Duodenal mucosa (tissue), 2 donors: Measurements from ENCODE around the gene PACSIN2.

ENCODE experiments used
- H3K27ac ChIP-seq: one replicate; pipeline ENCODE4 v1.7.0; 2013; ENCODE audit warnings: low read depth, low read length
- H3K27me3 ChIP-seq, 2 donors: one replicate each; pipeline ENCODE4 v1.7.0; 2013; ENCODE audit warnings: low read length in 2 of 2, control low read depth in 1 of 2; ENCODE audit not compliant: insufficient read depth in 2 of 2, control insufficient read depth in 1 of 2
- H3K36me3 ChIP-seq, 2 donors: one replicate each; pipeline ENCODE4 v1.7.0; 2013; ENCODE audit warnings: low read length in 2 of 2, control low read depth in 1 of 2; ENCODE audit not compliant: insufficient read depth in 2 of 2, control insufficient read depth in 1 of 2
- H3K4me1 ChIP-seq, 2 donors: one replicate each; pipeline ENCODE4 v1.7.0; 2013; ENCODE audit warnings: low read length in 2 of 2, control low read depth in 1 of 2; ENCODE audit not compliant: insufficient read depth in 2 of 2, control insufficient read depth in 1 of 2
- H3K4me3 ChIP-seq, 2 donors: one replicate each; pipeline ENCODE4 v1.7.0; 2013; ENCODE audit warnings: low read length in 2 of 2, low read depth in 1 of 2
- H3K9ac ChIP-seq, 2 donors: one replicate each; pipeline ENCODE4 v1.7.0; 2013; ENCODE audit warnings: low read length in 2 of 2, low read depth in 1 of 2
- H3K9me3 ChIP-seq, 2 donors: one replicate each; pipeline ENCODE4 v1.7.0; 2013; ENCODE audit warnings: low read length in 2 of 2, control low read depth in 1 of 2; ENCODE audit not compliant: control insufficient read depth in 1 of 2

Gene PACSIN2

GRCh38 chr22:42857845-42858481 lies 157.0 kb downstream of the PACSIN2 start:
- Histone ChIP-seq H3K27ac (no peak overlapping the region), H3K4me3 (no peak overlapping the region)

GRCh38 chr22:42856865-42857704 lies 157.9 kb downstream of the PACSIN2 start, which contains the start of gene ARFGAP3:
Gene ARFGAP3 (minus strand): TSS chr22:42857273. CDS start chr22:42857182, 91 bp downstream.
- Histone ChIP-seq H3K36me3 (no peaks in the 10 kb centered on the region), H3K27me3 (no peaks in the 10 kb centered on the region), H3K27ac (peak within 1 kb of the TSS; percentile 97), H3K4me1 (peaks cover 5 to 8% of the 10 kb centered on the region in 2 donors), H3K9ac (peak within 1 kb of the TSS; percentile 85 to 88), H3K4me3 (peak within 1 kb of the TSS; percentile 91 to 95), H3K9me3 (no peaks in the 10 kb centered on the region)

More at GRCh38 chr22:42857845-42858481, 157.0 kb downstream of the PACSIN2 start:
- no peaks in the 10 kb centered on the region for H3K36me3 ChIP-seq
- H3K9ac ChIP-seq = no peak overlapping the region
- peaks cover 5 to 8% of the 10 kb centered on the region in 2 donors for H3K4me1 ChIP-seq
- H3K27me3 ChIP-seq = no peaks in the 10 kb centered on the region
- H3K9me3 ChIP-seq = no peaks in the 10 kb centered on the region

- H3K27me3 ChIP-seq = no peaks in the 10 kb centered on the region
- no peaks in the 10 kb centered on the region for H3K36me3 ChIP-seq
- H3K9me3 ChIP-seq = no peaks in the 10 kb centered on the region
- peak overlapping the region; percentile 91 to 95 for H3K4me3 ChIP-seq
- H3K4me1 ChIP-seq = peaks cover 5 to 8% of the 10 kb centered on the region in 2 donors
- H3K27ac ChIP-seq = peak overlapping the region; percentile 97
- H3K9ac ChIP-seq = peak overlapping the region; percentile 85 to 88
Measured at GRCh38 chr22:42856179-42856864, 158.6 kb downstream of the PACSIN2 start.

GRCh38 chr22:42855721-42856120 lies 159.2 kb downstream of the PACSIN2 start:
- Histone ChIP-seq H3K27me3 (no peaks in the 10 kb centered on the region), H3K9ac (peak overlapping the region; percentile 85 to 88), H3K9me3 (no peaks in the 10 kb centered on the region), H3K4me1 (peaks cover 5 to 8% of the 10 kb centered on the region in 2 donors), H3K4me3 (peak overlapping the region; percentile 91 to 95), H3K36me3 (no peaks in the 10 kb centered on the region), H3K27ac (no peak overlapping the region)

GRCh38 chr22:42855211-42855610 lies 159.7 kb downstream of the PACSIN2 start:
- Histone ChIP-seq H3K27me3 (no peaks in the 10 kb centered on the region), H3K9ac (no peak overlapping the region), H3K9me3 (no peaks in the 10 kb centered on the region), H3K4me3 (no peak overlapping the region), H3K4me1 (peaks cover 5 to 8% of the 10 kb centered on the region in 2 donors), H3K27ac (no peak overlapping the region), H3K36me3 (no peaks in the 10 kb centered on the region)

GRCh38 chr22:42848941-42849550 lies 165.9 kb downstream of the PACSIN2 start:
- no peaks in the 10 kb centered on the region for H3K9me3 ChIP-seq
- H3K9ac ChIP-seq = no peak overlapping the region
- H3K4me1 ChIP-seq = peaks cover 0 to 4% of the 10 kb centered on the region in 2 donors
- no peaks in the 10 kb centered on the region for H3K27me3 ChIP-seq
- H3K36me3 ChIP-seq = peaks cover 3 to 15% of the 10 kb centered on the region in 2 donors
- H3K27ac ChIP-seq = no peak overlapping the region
- H3K4me3 ChIP-seq = no peak overlapping the region

GRCh38 chr22:42847110-42847509 lies 167.8 kb downstream of the PACSIN2 start:
- Histone ChIP-seq H3K4me1 (peaks cover 10 to 14% of the 10 kb centered on the region in 2 donors), H3K36me3 (peaks cover 3 to 32% of the 10 kb centered on the region in 2 donors), H3K27me3 (no peaks in the 10 kb centered on the region), H3K9ac (no peak overlapping the region), H3K9me3 (no peaks in the 10 kb centered on the region), H3K4me3 (no peak overlapping the region), H3K27ac (no peak overlapping the region)

- no peaks in the 10 kb centered on the region for H3K27me3 ChIP-seq
- peak overlapping the region; percentile 30 for H3K27ac ChIP-seq
- H3K4me3 ChIP-seq = no peak overlapping the region
- no peak overlapping the region for H3K9ac ChIP-seq
- peaks cover 10 to 14% of the 10 kb centered on the region in 2 donors for H3K4me1 ChIP-seq
- H3K9me3 ChIP-seq = no peaks in the 10 kb centered on the region
- peaks cover 10 to 49% of the 10 kb centered on the region in 2 donors for H3K36me3 ChIP-seq
Measured at GRCh38 chr22:42844756-42845155, 170.2 kb downstream of the PACSIN2 start.

GRCh38 chr22:42842658-42843370 lies 172.1 kb downstream of the PACSIN2 start:
- Histone ChIP-seq H3K9me3 (no peaks in the 10 kb centered on the region), H3K27ac (no peak overlapping the region), H3K4me3 (no peak overlapping the region), H3K27me3 (no peaks in the 10 kb centered on the region), H3K4me1 (peaks cover 10 to 14% of the 10 kb centered on the region in 2 donors), H3K9ac (no peak overlapping the region), H3K36me3 (peaks cover 10 to 49% of the 10 kb centered on the region in 2 donors)
